ENCODE results near the gene SALL3. TPM values are rescaled to one million over a fixed set of nuclear protein-coding genes. Genes with fewer than 3 reads are reported as not detected.

Gene SALL3
- total RNA-seq, 1 donor from 2014 or later = not detected

DNA sequence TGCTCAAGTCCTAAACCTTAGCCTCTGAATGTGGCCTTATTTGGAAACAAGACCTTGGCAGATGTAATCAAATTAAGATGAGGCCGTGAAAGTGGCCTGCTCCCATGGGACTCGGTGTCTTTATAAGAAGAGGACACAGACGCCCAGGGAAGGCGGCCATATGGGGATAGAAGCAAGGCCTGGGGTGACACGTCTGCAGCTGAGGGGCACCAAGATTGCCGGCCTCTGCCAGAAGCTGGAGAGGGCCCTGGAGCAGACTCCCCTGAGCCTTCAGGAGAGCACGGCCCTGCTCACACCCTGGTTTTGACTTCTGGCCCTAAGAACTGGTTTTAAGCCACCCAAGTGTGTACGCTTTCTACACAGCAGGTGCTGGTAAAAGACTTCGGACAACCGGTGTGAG, 29.2 kb upstream of the SALL3 start:
- H3K36me3 Mint-ChIP-seq (ENCODE audit: low read depth) = no peaks in the 10 kb centered on the region
- TF ChIP-seq, protein P1, sequence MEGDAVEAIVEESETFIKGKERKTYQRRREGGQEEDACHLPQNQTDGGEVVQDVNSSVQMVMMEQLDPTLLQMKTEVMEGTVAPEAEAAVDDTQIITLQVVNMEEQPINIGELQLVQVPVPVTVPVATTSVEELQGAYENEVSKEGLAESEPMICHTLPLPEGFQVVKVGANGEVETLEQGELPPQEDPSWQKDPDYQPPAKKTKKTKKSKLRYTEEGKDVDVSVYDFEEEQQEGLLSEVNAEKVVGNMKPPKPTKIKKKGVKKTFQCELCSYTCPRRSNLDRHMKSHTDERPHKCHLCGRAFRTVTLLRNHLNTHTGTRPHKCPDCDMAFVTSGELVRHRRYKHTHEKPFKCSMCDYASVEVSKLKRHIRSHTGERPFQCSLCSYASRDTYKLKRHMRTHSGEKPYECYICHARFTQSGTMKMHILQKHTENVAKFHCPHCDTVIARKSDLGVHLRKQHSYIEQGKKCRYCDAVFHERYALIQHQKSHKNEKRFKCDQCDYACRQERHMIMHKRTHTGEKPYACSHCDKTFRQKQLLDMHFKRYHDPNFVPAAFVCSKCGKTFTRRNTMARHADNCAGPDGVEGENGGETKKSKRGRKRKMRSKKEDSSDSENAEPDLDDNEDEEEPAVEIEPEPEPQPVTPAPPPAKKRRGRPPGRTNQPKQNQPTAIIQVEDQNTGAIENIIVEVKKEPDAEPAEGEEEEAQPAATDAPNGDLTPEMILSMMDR (IDR thresholded peaks at IDR 0.05) = no peak

DNA sequence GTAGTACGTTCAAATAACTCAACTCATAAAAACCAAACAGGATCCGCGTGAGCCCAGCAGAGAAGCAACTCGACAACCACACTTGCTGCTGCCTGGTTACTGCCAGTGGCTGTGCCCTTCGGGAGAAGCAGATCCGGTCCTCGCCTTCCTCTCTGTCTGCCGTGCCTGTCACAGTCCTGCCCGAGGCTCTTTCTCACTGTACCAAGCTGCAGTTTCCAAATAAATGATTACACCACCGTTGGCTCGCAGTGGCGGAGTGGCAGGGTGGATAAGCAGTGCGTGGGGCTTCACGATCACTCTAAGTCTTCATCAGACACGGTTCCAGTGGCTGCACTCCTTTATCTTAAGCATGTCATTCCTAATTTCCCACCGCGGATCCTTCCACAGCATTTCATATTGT, 26.1 kb upstream of the SALL3 start:
- H3K27me3 Mint-ChIP-seq (ENCODE audit: low read depth) = peaks cover 4% of the 10 kb centered on the region
- H3K9me3 Mint-ChIP-seq (ENCODE audit: low read depth) = peaks cover 7% of the 10 kb centered on the region
- H3K36me3 Mint-ChIP-seq (ENCODE audit: low read depth) = no peaks in the 10 kb centered on the region
- TF ChIP-seq, protein P1 (IDR thresholded peaks at IDR 0.05) = no peak
- no peak overlapping the region for H3K27ac Mint-ChIP-seq (ENCODE audit: unreplicated experiment)
- no peak overlapping the region for H3K4me3 Mint-ChIP-seq (ENCODE audit: unreplicated experiment)
- DNase-seq (ENCODE audit: low spot score) = no peak
- no peaks in the 10 kb centered on the region for H3K4me1 Mint-ChIP-seq (ENCODE audit: low read depth)

More for the DNA sequence above, 29.2 kb upstream of the SALL3 start:
- no peak for DNase-seq (ENCODE audit: low spot score)
- Mint-ChIP-seq H3K9me3 (ENCODE audit: low read depth) (peaks cover 7% of the 10 kb centered on the region), H3K27ac (ENCODE audit: unreplicated experiment) (no peak overlapping the region), H3K4me1 (ENCODE audit: low read depth) (no peaks in the 10 kb centered on the region), H3K4me3 (ENCODE audit: unreplicated experiment) (no peak overlapping the region), H3K27me3 (ENCODE audit: low read depth) (peaks cover 6% of the 10 kb centered on the region)

DNA sequence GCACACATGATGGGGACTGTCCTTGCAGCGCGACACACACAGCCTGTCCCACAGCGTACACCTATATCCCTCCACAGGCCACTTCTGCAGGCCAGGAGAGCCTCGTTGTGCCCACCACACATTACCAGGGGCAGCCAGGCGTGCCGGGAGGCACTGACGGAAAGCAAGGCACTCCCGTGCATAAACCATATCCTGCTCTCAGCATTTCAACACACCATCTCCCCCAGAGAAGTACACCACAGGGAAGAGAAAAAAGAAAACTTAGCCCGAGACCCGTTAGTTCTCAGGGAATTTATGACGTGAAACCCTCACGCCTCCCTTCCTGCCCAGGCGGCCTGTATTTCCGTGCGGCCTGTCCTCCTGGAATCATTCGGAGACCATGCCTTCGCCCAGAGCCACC, 24.6 kb upstream of the SALL3 start:
- Mint-ChIP-seq H3K4me1 (ENCODE audit: low read depth) (no peaks in the 10 kb centered on the region), H3K9me3 (ENCODE audit: low read depth) (peaks cover 7% of the 10 kb centered on the region), H3K27me3 (ENCODE audit: low read depth) (peaks cover 4% of the 10 kb centered on the region), H3K27ac (ENCODE audit: unreplicated experiment) (no peak overlapping the region), H3K36me3 (ENCODE audit: low read depth) (no peaks in the 10 kb centered on the region), H3K4me3 (ENCODE audit: unreplicated experiment) (no peak overlapping the region)
- no peak for DNase-seq (ENCODE audit: low spot score)
- TF ChIP-seq, protein P1 (IDR thresholded peaks at IDR 0.05) = no peak

DNA sequence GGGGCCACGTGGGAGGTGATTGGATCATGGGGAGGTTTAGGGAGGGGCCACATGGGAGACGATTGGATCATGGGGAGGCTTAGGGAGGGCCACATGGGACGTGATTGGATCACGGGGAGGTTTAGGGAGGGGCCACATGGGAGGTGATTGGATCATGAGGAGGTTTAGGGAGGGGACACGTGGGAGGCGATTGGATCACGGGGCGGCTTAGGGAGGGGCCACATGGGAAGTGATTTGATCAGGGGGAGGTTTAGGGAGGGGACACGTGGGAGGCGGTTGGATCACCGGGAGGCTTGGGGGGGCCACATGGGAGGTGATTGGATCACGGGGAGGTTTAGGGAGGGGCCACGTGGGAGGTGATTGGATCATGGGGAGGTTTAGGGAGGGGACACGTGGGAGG, 22.5 kb upstream of the SALL3 start:
- no peak for DNase-seq (ENCODE audit: low spot score)
- TF ChIP-seq, protein P1 (IDR thresholded peaks at IDR 0.05) = no peak
- peaks cover 4% of the 10 kb centered on the region for H3K27me3 Mint-ChIP-seq (ENCODE audit: low read depth)
- no peak overlapping the region for H3K4me3 Mint-ChIP-seq (ENCODE audit: unreplicated experiment)
- no peaks in the 10 kb centered on the region for H3K36me3 Mint-ChIP-seq (ENCODE audit: low read depth)
- no peaks in the 10 kb centered on the region for H3K4me1 Mint-ChIP-seq (ENCODE audit: low read depth)
- H3K9me3 Mint-ChIP-seq (ENCODE audit: low read depth) = no peaks in the 10 kb centered on the region
- no peak overlapping the region for H3K27ac Mint-ChIP-seq (ENCODE audit: unreplicated experiment)

DNA sequence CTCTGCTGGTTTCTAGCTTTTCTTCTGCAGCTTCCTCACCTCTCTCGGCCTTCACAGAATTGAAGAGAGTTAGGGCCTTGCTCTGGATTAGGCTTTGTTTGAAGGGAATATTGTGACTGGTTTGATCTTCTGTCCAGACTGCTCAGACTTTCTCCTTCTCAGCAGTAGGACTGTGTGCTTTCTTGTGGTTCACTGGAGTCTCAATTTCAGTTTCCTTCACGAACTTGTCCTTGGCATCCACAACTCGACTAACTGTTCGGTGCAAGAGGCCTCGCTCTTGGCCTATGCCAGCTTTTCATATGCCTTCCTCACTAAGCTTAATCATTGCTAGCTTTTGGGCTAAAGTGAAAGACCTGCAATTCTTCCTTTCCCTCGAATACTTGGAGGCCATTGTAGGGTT, 18.9 kb upstream of the SALL3 start:
- no peaks in the 10 kb centered on the region for H3K36me3 Mint-ChIP-seq (ENCODE audit: low read depth)
- H3K27me3 Mint-ChIP-seq (ENCODE audit: low read depth) = peaks cover 3% of the 10 kb centered on the region
- H3K4me3 Mint-ChIP-seq (ENCODE audit: unreplicated experiment) = no peak overlapping the region
- H3K4me1 Mint-ChIP-seq (ENCODE audit: low read depth) = no peaks in the 10 kb centered on the region
- H3K9me3 Mint-ChIP-seq (ENCODE audit: low read depth) = peaks cover 6% of the 10 kb centered on the region
- TF ChIP-seq, protein P1 (IDR thresholded peaks at IDR 0.05) = no peak
- DNase-seq (ENCODE audit: low spot score) = no peak
- H3K27ac Mint-ChIP-seq (ENCODE audit: unreplicated experiment) = no peak overlapping the region
